Neural cell (in vitro differentiated cells): ENCODE results near the gene FBXL2. TPM values are rescaled to one million over a fixed set of nuclear protein-coding genes. Genes with fewer than 3 reads are reported as not detected.

Experiments
- H2AFZ ChIP-seq: fragments of 200-600, 300-800 bp; sonication (generic), shearing (Covaris generic); 2 replicates; pipeline ENCODE4 v1.6.0; 2014; ENCODE audit warnings: low read depth, mild to moderate bottlenecking, antibody characterized with exemption, low read length, moderate library complexity
- H3F3A ChIP-seq: fragments of 200-600 bp; shearing (Covaris generic); 2 replicates; pipeline ENCODE4 v1.6.1; 2016; ENCODE audit warnings: mild to moderate bottlenecking, moderate library complexity, mixed read lengths, antibody characterized with exemption, low read length; ENCODE audit not compliant: insufficient read depth, poor library complexity, severe bottlenecking
- H3K27ac ChIP-seq: fragments of 200-600, 300-800 bp; sonication (generic), shearing (Covaris generic); 2 replicates; pipeline ENCODE4 v1.5.1; 2014; ENCODE audit warnings: mild to moderate bottlenecking, low read length, moderate library complexity
- H3K27me3 ChIP-seq: fragments of 300-800, 200-600 bp; sonication (generic), shearing (Covaris generic); 2 replicates; pipeline ENCODE4 v1.6.0; 2014; ENCODE audit warnings: mild to moderate bottlenecking, low read depth, low read length, moderate library complexity; ENCODE audit not compliant: insufficient read depth
- H3K36me3 ChIP-seq: fragments of 300-800, 200-600 bp; sonication (generic), shearing (Covaris generic); 2 replicates; pipeline ENCODE4 v1.5.1; 2014; ENCODE audit warnings: mild to moderate bottlenecking, antibody characterized with exemption, low read length, moderate library complexity; ENCODE audit not compliant: insufficient read depth
- H3K4me2 ChIP-seq: fragments of 300-800, 200-600 bp; sonication (generic), shearing (Covaris generic); 2 replicates; pipeline ENCODE4 v1.6.0; 2014; ENCODE audit warnings: mild to moderate bottlenecking, low read length
- H3K4me3 ChIP-seq: fragments of 300-800, 200-600 bp; sonication (generic), shearing (Covaris generic); 2 replicates; pipeline ENCODE4 v1.5.1; 2014; ENCODE audit warnings: mild to moderate bottlenecking, low read length, moderate library complexity
- H3K79me2 ChIP-seq: fragments of 200-600 bp; shearing (Covaris generic); replicated peaks from 2 replicates; pipeline ENCODE4 v1.6.0; 2014; ENCODE audit warnings: mild to moderate bottlenecking, low read length, moderate library complexity; ENCODE audit not compliant: insufficient read depth
- H3K9ac ChIP-seq: fragments of 300-800, 200-600 bp; sonication (generic), shearing (Covaris generic); 2 replicates; pipeline ENCODE4 v1.6.1; 2016; ENCODE audit warnings: mild to moderate bottlenecking, low read length, mixed read lengths
- H3K9me2 ChIP-seq: fragments of 200-600 bp; shearing (Covaris generic); 2 replicates; pipeline ENCODE4 v1.6.1; 2016; ENCODE audit warnings: mild to moderate bottlenecking, low read length, mixed read lengths; ENCODE audit not compliant: insufficient read depth
- H3K9me3 ChIP-seq: fragments of 200-600, 300-800 bp; sonication (generic), shearing (Covaris generic); 2 replicates; pipeline ENCODE4 v1.6.1; 2016; ENCODE audit warnings: mild to moderate bottlenecking, mixed run types, low read length, moderate library complexity, mixed read lengths
- H4K20me1 ChIP-seq: fragments of 200-600 bp; shearing (Covaris generic); 2 replicates; pipeline ENCODE4 v1.6.1; 2016; ENCODE audit warnings: mild to moderate bottlenecking, mixed run types; ENCODE audit not compliant: insufficient read depth
- CTCF ChIP-seq: fragments of 450-650 bp; IDR thresholded peaks from 2 replicates; pipeline ENCODE4 v1.5.1; 2014; ENCODE audit warnings: antibody characterized with exemption, mild to moderate bottlenecking, moderate library complexity; ENCODE audit not compliant: poor library complexity, severe bottlenecking
- EP300 ChIP-seq: fragments of 450-650 bp; conservative IDR thresholded peaks from 2 replicates; pipeline ENCODE4 v1.6.1; 2014; ENCODE audit warnings: antibody characterized with exemption, mild to moderate bottlenecking, moderate library complexity; ENCODE audit not compliant: poor library complexity, severe bottlenecking
- EZH2 ChIP-seq: fragments of 200-600, 300-800 bp; shearing (Covaris generic), sonication (generic); IDR thresholded peaks from 2 replicates; pipeline ENCODE4 v1.6.1; 2014; ENCODE audit warnings: antibody characterized with exemption, low read length, borderline replicate concordance, mild to moderate bottlenecking; ENCODE audit not compliant: insufficient read depth, poor library complexity, severe bottlenecking
- MXI1 ChIP-seq: fragments of 450-650 bp; conservative IDR thresholded peaks from 2 replicates; pipeline ENCODE4 v1.6.1; 2014; ENCODE audit warnings: antibody characterized with exemption, mild to moderate bottlenecking; ENCODE audit not compliant: poor library complexity, severe bottlenecking
- POLR2AphosphoS5 ChIP-seq: IDR thresholded peaks from 2 replicates; pipeline ENCODE4 v1.6.1; 2012
- RAD21 ChIP-seq: fragments of 450-650 bp; conservative IDR thresholded peaks from 2 replicates; pipeline ENCODE4 v1.6.1; 2014; ENCODE audit warnings: antibody characterized with exemption, mild to moderate bottlenecking, moderate library complexity
- REST ChIP-seq: IDR thresholded peaks from 2 replicates; pipeline ENCODE4 v1.6.1; 2012; ENCODE audit warnings: borderline replicate concordance
- SMC3 ChIP-seq: fragments of 450-650 bp; conservative IDR thresholded peaks from 2 replicates; pipeline ENCODE4 v1.6.1; 2014; ENCODE audit warnings: antibody characterized with exemption, mild to moderate bottlenecking, moderate library complexity; ENCODE audit not compliant: poor library complexity
- TAF1 ChIP-seq: IDR thresholded peaks from 2 replicates; pipeline ENCODE4 v1.6.1; 2012; ENCODE audit warnings: low read depth
- polyA plus RNA-seq: library from polyadenylated mRNA; depleted of rRNA; stranded (reverse); fragments of >200 nt; gene quantifications from 2 replicates; pipeline ENCODE4 v1.2.3, GENCODE V29; 2014

The FBXL2 gene
- polyA plus RNA-seq, 1 donor from 2014 or later, result 82.0 TPM

- TF ChIP-seq CTCF (no peak), RAD21 (no peak), EP300 (no peak), SMC3 (no peak), EZH2 (no peak), MXI1 (no peak), REST (no peak), POLR2AphosphoS5 (no peak), TAF1 (no peak)
- Histone ChIP-seq H3K4me3 (no peak overlapping the region), H3K36me3 (peaks cover 4% of the 10 kb centered on the region), H3K9me3 (no peaks in the 10 kb centered on the region), H2AFZ (no peak overlapping the region), H3F3A (no peaks in the 10 kb centered on the region), H3K27me3 (no peaks in the 10 kb centered on the region), H4K20me1 (no peaks in the 10 kb centered on the region), H3K9me2 (no peaks in the 10 kb centered on the region), H3K27ac (no peak overlapping the region), H3K79me2 (no peaks in the 10 kb centered on the region), H3K9ac (no peak overlapping the region), H3K4me2 (no peak overlapping the region)
Observed at GRCh38 chr3:33360136-33360825, 83.0 kb downstream of the FBXL2 start.

GRCh38 chr3:33363113-33363800, 86.0 kb downstream of the FBXL2 start:
- no peak overlapping the region for H2AFZ ChIP-seq
- no peak overlapping the region for H3K4me2 ChIP-seq
- no peak overlapping the region for H3K27ac ChIP-seq
- no peak overlapping the region for H3K9ac ChIP-seq
- H4K20me1 ChIP-seq, result no peaks in the 10 kb centered on the region
- H3K9me2 ChIP-seq, result no peaks in the 10 kb centered on the region
- H3F3A ChIP-seq, result no peaks in the 10 kb centered on the region
- no peak overlapping the region for H3K4me3 ChIP-seq
- H3K36me3 ChIP-seq, result peaks cover 4% of the 10 kb centered on the region
- no peak for TF ChIP-seq RAD21
- TF ChIP-seq MXI1, result no peak
- TF ChIP-seq TAF1, result no peak
- no peak for TF ChIP-seq EP300
- no peak for TF ChIP-seq REST
- TF ChIP-seq EZH2, result no peak
- no peak for TF ChIP-seq POLR2AphosphoS5
- TF ChIP-seq SMC3, result no peak
- TF ChIP-seq CTCF, result no peak
- H3K79me2 ChIP-seq, result no peaks in the 10 kb centered on the region
- H3K27me3 ChIP-seq, result no peaks in the 10 kb centered on the region
- no peaks in the 10 kb centered on the region for H3K9me3 ChIP-seq
